HG02763 (cell line): ENCODE measurements around the gene INCA1.

Experiments
- ATAC-seq: cut with Tn5 transposase; IDR thresholded peaks from one replicate; pipeline ENCODE4 v1.9.1; 2021; ENCODE audit warnings: mild to moderate bottlenecking, moderate library complexity; ENCODE audit not compliant: unreplicated experiment

Gene INCA1

GRCh38 chr17:4949321-4950074, 47.8 kb downstream of the INCA1 start:
- ATAC-seq = peak; percentile 24

- ATAC-seq = peak; percentile 37
These were observed 48.4 kb downstream of the INCA1 start for GRCh38 chr17:4948931-4949320.

- peak; percentile 21 for ATAC-seq
These were observed 49.0 kb downstream of the INCA1 start, which contains the start of gene PFN1 for GRCh38 chr17:4948166-4948930. TSS of gene PFN1 (minus strand) at chr17:4948530. CDS start at chr17:4948394, 136 bp downstream.

- ATAC-seq = peak; percentile 13
These were observed 49.7 kb downstream of the INCA1 start for GRCh38 chr17:4947411-4948165.

- no peak for ATAC-seq
These were observed 50.3 kb downstream of the INCA1 start for GRCh38 chr17:4947010-4947410.

- no peak for ATAC-seq
These were observed 50.9 kb downstream of the INCA1 start for GRCh38 chr17:4946312-4946976.

GRCh38 chr17:4945944-4946280, 51.4 kb downstream of the INCA1 start:
- ATAC-seq = no peak

GRCh38 chr17:4945176-4945943, 52.0 kb downstream of the INCA1 start:
- ATAC-seq = no peak

GRCh38 chr17:4944554-4945175, 52.7 kb downstream of the INCA1 start:
- no peak for ATAC-seq

GRCh38 chr17:4944163-4944553, 53.2 kb downstream of the INCA1 start:
- no peak for ATAC-seq

- no peak for ATAC-seq
These were observed 54.4 kb downstream of the INCA1 start for GRCh38 chr17:4942760-4943508.

- ATAC-seq = no peak
These were observed 56.1 kb downstream of the INCA1 start for GRCh38 chr17:4941319-4941610.

GRCh38 chr17:4940555-4941318, 56.6 kb downstream of the INCA1 start:
- ATAC-seq = no peak

- ATAC-seq = peak; percentile 85
These were observed 57.3 kb downstream of the INCA1 start, which contains the start of the genes RNF167 and SLC25A11 for GRCh38 chr17:4939796-4940554. TSS of gene RNF167 (plus strand) at chr17:4940268. CDS start at chr17:4940910, 642 bp downstream. TSS of gene SLC25A11 (minus strand) at chr17:4940046. CDS start at chr17:4939910, 136 bp downstream.

- peak; percentile 3 for ATAC-seq
These were observed 57.9 kb downstream of the INCA1 start for GRCh38 chr17:4939546-4939795.

GRCh38 chr17:4938688-4939545, 58.4 kb downstream of the INCA1 start:
- no peak for ATAC-seq
